ENCODE data around the gene ENTREP3. TPM values are rescaled to one million over a fixed set of nuclear protein-coding genes. Genes with fewer than 3 reads are reported as not detected.
"Not testable (repeated sequence)": the region's sequence is repeated elsewhere in the genome, so short reads cannot be mapped to it uniquely, and the experiment has no call there.

The ENTREP3 gene
- total RNA-seq, 2 experiments from 2014 or later: 41.1 to 42.2 TPM

DNA sequence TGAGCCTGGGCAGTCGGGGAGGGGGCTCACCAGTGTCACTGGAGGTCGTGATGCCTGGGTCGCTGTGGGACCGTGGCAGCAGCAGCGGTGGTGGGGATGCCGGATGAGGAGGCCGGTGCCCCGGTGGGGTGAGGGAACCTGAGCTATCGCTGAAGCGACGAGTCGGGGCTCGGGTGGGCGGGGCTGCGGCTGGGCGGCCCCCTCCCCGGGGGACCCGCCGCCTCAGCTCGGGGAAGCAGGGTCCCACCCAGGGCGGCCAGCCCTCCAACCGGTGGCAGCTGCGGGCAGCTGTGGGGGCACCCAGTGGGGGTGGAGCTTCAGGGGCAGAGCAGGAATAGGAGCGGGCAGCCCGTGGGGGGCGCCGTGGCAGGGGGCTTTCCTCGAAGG lies 5.0 kb downstream of the ENTREP3 start:
- peaks cover 9% of the 10 kb centered on the region for H3K36me3 Mint-ChIP-seq (ENCODE audit: low read depth)
- POLR2A ChIA-PET: interaction anchor here (1.1 to 3.4 kb wide), 9 partner anchors 11 to 286 kb away, joined by 3 to 24 read pairs (median 4); partner anchors contain the start of genes CLK2, RUSC1 and SCAMP3
- DNase-seq (no peak), ATAC-seq (peak; percentile 35)
- TF ChIP-seq CTCF (IDR thresholded peaks at IDR 0.05): no peak
- CTCF ChIA-PET: interaction anchor here (0.6 to 6.9 kb wide), 45 partner anchors 9 to 476 kb away, joined by 3 to 232 read pairs (median 6); partner anchors contain the start of genes ADAM15, CLK2, FDPS and FLAD1
- peaks cover 27% of the 10 kb centered on the region for H3K4me1 Mint-ChIP-seq (ENCODE audit: low read depth)
- intact Hi-C loops (cut with micrococcal nuclease): loop anchor here (10.0 kb wide), 1 partner anchor 345 kb away; no protein-coding TSS in a partner anchor
- no peaks in the 10 kb centered on the region for H3K9me3 Mint-ChIP-seq
- H3K4me3 Mint-ChIP-seq: peak overlapping the region; percentile 60
- H3K27ac Mint-ChIP-seq: peak overlapping the region; percentile 62
- H3K27me3 Mint-ChIP-seq: no peaks in the 10 kb centered on the region

DNA sequence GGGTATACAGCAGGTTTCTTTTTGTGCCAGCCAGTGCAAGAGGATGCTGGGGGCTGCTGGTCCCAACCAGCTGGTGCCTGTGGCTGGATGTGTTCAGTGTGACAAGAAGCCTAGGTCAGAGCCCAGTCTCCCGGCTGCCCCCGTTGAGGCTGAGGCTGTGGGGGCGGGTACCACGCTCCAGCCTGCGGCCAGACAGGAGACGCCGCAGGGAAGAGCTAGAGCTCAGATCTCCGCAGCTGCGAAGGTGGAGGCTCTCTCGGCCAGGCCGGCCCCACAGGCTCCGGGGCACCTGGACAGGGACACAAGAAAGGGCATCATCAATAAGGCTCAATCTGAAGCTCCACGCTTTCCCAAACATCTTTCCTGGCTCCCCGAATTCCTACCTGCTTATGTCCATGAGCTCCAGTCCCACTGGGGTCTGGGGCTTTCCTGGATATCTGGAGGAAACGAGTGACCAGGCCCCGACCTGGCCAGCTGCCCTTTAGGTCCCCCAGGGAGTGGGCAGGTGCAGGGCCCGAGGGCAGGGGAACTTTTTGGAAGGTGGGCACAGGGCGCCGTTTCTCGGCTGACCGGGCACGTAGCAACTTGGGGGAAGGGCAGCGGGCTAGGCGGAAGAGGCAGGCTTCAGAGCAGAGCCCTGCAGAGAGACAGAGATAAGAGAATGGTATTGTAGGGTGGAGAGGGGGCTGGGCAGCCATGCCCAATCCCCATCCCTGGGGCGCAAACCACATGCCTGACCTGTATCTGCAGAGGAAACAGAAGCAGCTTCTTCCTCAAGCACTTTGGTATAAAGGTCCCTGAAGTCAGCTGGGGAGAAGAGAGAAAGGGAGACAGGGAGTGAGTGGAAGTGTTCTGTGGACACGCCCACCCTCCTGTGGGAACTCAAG lies 7.4 kb downstream of the ENTREP3 start:
- no peak overlapping the region for H3K4me3 Mint-ChIP-seq
- ATAC-seq (no peak), DNase-seq (no peak)
- H3K27ac Mint-ChIP-seq: no peak overlapping the region
- intact Hi-C loops (cut with micrococcal nuclease): no loop called here
- H3K4me1 Mint-ChIP-seq (ENCODE audit: low read depth): peaks cover 23% of the 10 kb centered on the region
- CTCF ChIA-PET: interaction anchor here (0.7 to 6.9 kb wide), 6 partner anchors 10 to 80 kb away, joined by 3 to 232 read pairs (median 52); partner anchors contain the start of genes CLK2, FDPS, RUSC1 and SCAMP3
- POLR2A ChIA-PET: interaction anchor here (0.6 to 1.9 kb wide), 3 partner anchors 22 to 54 kb away, joined by 3 to 4 read pairs (median 3); no protein-coding TSS in a partner anchor
- no peaks in the 10 kb centered on the region for H3K9me3 Mint-ChIP-seq
- no peak for TF ChIP-seq CTCF (IDR thresholded peaks at IDR 0.05)
- H3K36me3 Mint-ChIP-seq (ENCODE audit: low read depth): peaks cover 19% of the 10 kb centered on the region
- H3K27me3 Mint-ChIP-seq: peaks cover 2% of the 10 kb centered on the region

DNA sequence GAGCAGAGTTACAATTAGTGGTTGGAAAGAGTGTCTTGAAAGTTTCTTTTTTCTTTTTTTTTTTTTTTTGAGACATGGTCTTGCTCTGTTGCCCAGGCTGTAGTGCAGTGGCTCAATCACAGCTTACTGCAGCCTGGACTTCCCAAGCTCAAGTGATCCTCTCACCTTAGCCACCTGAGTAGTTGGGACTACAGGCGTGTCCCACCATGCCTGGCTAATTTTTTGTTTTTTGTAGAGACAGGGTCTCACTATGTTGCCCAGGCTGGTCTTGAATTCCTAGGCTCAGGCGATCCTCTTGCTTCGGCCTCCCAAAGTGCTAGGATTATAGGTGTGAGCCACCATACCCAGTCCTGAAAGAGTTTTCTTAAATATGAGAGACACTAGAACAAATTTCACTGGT lies 8.5 kb downstream of the ENTREP3 start:
- DNase-seq; intact Hi-C loops (cut with micrococcal nuclease); H3K9me3 Mint-ChIP-seq; ATAC-seq; H3K4me3 Mint-ChIP-seq; H3K27ac Mint-ChIP-seq; H3K27me3 Mint-ChIP-seq: not testable (repeated sequence)
- POLR2A ChIA-PET: interaction anchor here (0.8 to 1.5 kb wide), 2 partner anchors 21 to 54 kb away, joined by 3 read pairs; no protein-coding TSS in a partner anchor
- peaks cover 19% of the 10 kb centered on the region for H3K36me3 Mint-ChIP-seq (ENCODE audit: low read depth)
- H3K4me1 Mint-ChIP-seq (ENCODE audit: low read depth): peaks cover 31% of the 10 kb centered on the region
- CTCF ChIA-PET: interaction anchor here (0.7 to 6.9 kb wide), 6 partner anchors 11 to 76 kb away, joined by 3 to 232 read pairs (median 42); partner anchors contain the start of genes CLK2, FDPS, RUSC1 and SCAMP3

DNA sequence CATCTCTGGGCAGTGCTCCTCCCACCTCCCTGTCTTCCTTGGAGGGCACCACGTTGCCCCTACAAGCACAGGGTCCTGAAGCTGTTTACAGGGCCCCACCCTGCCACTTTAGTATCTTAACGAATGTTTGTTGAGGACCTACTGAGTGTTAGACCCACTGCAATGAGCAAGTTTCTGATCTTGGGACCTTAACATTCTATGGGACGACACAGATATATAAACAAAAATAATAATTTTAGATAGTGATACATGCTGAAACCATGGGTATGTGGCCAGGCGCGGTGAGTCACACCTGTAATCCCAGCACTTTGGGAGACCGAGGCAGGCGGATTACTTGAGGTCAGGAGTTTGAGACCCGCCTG lies 10.1 kb downstream of the ENTREP3 start:
- peaks cover 22% of the 10 kb centered on the region for H3K36me3 Mint-ChIP-seq (ENCODE audit: low read depth)
- H3K4me1 Mint-ChIP-seq (ENCODE audit: low read depth): peaks cover 41% of the 10 kb centered on the region
- intact Hi-C loops (cut with micrococcal nuclease): no loop called here
- ATAC-seq (no peak), DNase-seq (no peak)
- TF ChIP-seq CTCF (IDR thresholded peaks at IDR 0.05): no peak
- ChIA-PET POLR2A (interaction anchor here (0.6 to 3.7 kb wide), 17 partner anchors 9 to 448 kb away, joined by 3 to 33 read pairs (median 4); partner anchors contain the start of genes MTX1, SCAMP3 and THBS3), CTCF (interaction anchor here (0.7 to 2.5 kb wide), 7 partner anchors 12 to 154 kb away, joined by 3 to 18 read pairs (median 3); partner anchors contain the start of genes MTX1 and THBS3)
- H3K4me3 Mint-ChIP-seq: peak overlapping the region; percentile 71
- peaks cover 2% of the 10 kb centered on the region for H3K27me3 Mint-ChIP-seq
- peak overlapping the region; percentile 95 for H3K27ac Mint-ChIP-seq
- no peaks in the 10 kb centered on the region for H3K9me3 Mint-ChIP-seq

DNA sequence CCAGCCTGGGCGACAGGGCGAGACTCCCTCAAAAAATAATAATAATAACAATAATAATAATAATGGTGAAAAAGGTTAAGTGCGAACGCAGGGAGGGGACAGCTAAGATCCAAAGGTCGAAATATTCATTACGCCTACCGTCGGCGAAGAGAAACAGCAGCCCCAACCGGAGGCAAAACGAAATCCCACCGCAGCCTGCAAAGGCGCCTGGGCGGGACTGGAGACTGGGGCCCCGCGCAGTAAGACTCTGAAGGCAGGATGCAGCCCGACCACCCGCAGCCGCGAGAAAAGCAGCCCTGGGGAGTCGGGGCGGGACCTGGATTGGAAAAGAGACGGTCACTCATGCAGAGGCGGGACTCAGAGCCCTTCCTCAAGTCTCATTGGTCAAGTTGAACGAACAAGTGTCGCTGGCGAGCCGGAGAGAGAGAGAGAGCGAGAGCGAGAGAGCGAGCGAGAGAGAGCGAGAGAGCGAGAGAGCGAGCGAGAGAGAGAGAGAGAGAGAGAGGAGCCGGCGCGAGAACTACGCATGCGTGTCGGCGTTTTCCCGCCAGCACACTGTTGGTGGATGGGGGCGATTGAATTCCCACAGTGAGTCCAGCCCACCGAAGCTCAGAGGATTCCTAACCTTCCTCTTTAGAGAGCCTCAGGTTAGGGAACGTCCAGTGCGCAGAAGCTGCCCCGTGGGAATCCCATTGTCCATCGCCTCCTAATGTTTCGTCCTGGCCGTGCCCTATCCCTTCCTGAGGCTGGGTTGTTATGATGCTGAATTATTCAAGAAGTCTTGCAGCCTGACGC lies 10.7 kb downstream of the ENTREP3 start:
- H3K9me3 Mint-ChIP-seq: no peaks in the 10 kb centered on the region
- CTCF ChIA-PET: interaction anchor here (0.7 to 2.5 kb wide), 12 partner anchors 8 to 154 kb away, joined by 3 to 18 read pairs (median 4); partner anchors contain the start of genes KRTCAP2, MTX1 and THBS3
- peaks cover 2% of the 10 kb centered on the region for H3K27me3 Mint-ChIP-seq
- POLR2A ChIA-PET: interaction anchor here (0.6 to 3.7 kb wide), 29 partner anchors 9 to 501 kb away, joined by 3 to 33 read pairs (median 4); partner anchors contain the start of genes CLK2, KRTCAP2, MTX1 and SCAMP3
- peak; percentile 39 for TF ChIP-seq CTCF (IDR thresholded peaks at IDR 0.05)
- DNase-seq (peak; percentile 100), ATAC-seq (peak; percentile 97)
- H3K27ac Mint-ChIP-seq: peak overlapping the region; percentile 95
- intact Hi-C loops (cut with micrococcal nuclease): loop anchor here (5.0 kb wide), 1 partner anchor 37 kb away; the partner anchor contains the start of genes MTX1 and THBS3
- H3K4me3 Mint-ChIP-seq: peak overlapping the region; percentile 71
- H3K4me1 Mint-ChIP-seq (ENCODE audit: low read depth): peaks cover 41% of the 10 kb centered on the region
- peaks cover 22% of the 10 kb centered on the region for H3K36me3 Mint-ChIP-seq (ENCODE audit: low read depth)
